ENCODE results near the gene FPR1. TPM values are rescaled to one million over a fixed set of nuclear protein-coding genes. Genes with fewer than 3 reads are reported as not detected.

The FPR1 gene
- total and polyA plus RNA-seq, 2 of the 8 experiments (the other 6 are each of a cell fraction or from before 2014, with no cell fraction given): 0.11 TPM; not detected in 1

GRCh38 chr19:51798062-51798461 lies 46.4 kb upstream of the FPR1 start:
- Histone ChIP-seq H2AK5ac (ENCODE audit: low read depth, low read length) (no peak overlapping the region), H3K27ac (ENCODE audit: low read depth, low read length) (no peak overlapping the region), H3K36me3 (ENCODE audit: control insufficient read depth in 2 of 4, insufficient read depth in 4 of 4, low read length in 3 of 4) (no peaks in the 10 kb centered on the region), H3K9ac (replicated peaks in 1 of 4; ENCODE audit: extremely low read depth in 1 of 4, low read depth in 3 of 4, low read length in 3 of 4) (no peak overlapping the region), H2BK15ac (ENCODE audit: low read length) (no peak overlapping the region), H3K4me2 (ENCODE audit: insufficient read depth in 1 of 2, low read depth in 2 of 2, low read length in 2 of 2) (no peak overlapping the region), H3K79me1 (ENCODE audit: low read depth, low read length) (no peaks in the 10 kb centered on the region), H3K18ac (ENCODE audit: extremely low read depth, low read length) (no peak overlapping the region), H3K4me3 (ENCODE audit: extremely low read depth in 1 of 4, insufficient read depth in 2 of 4, low read depth in 3 of 4, low read length in 4 of 4) (no peak overlapping the region), H2AFZ (ENCODE audit: low read length) (no peak overlapping the region), H3K9me3 (ENCODE audit: insufficient read depth in 2 of 2, low read depth in 1 of 2, low read length in 1 of 2) (peaks cover 11 to 17% of the 10 kb centered on the region in 2 experiments; a peak in 3 of 4 replicates), H3K23me2 (ENCODE audit: low read depth, low read length) (no peaks in the 10 kb centered on the region; the same call in 1 of the 2 replicates), H4K20me1 (replicated peaks in 1 of 2; ENCODE audit: control insufficient read depth in 1 of 2, insufficient read depth in 2 of 2, low read length in 2 of 2) (no peaks in the 10 kb centered on the region), H4K8ac (ENCODE audit: extremely low read depth, insufficient read depth, low read length) (no peak overlapping the region), H4K5ac (ENCODE audit: insufficient read length, low read depth, low read length) (no peak overlapping the region), H3K4ac (replicated peaks; ENCODE audit: insufficient read length, low read depth, low read length) (no peak overlapping the region), H2BK120ac (replicated peaks; ENCODE audit: low read depth, low read length) (no peak overlapping the region), H3K56ac (replicated peaks; ENCODE audit: insufficient read length, low read depth, low read length) (no peak overlapping the region), H3K4me1 (replicated peaks in 1 of 4; ENCODE audit: control insufficient read depth in 3 of 4, insufficient read depth in 4 of 4, low read length in 3 of 4) (no peaks in the 10 kb centered on the region), H3K79me2 (ENCODE audit: control insufficient read depth in 1 of 2, insufficient read depth in 2 of 2, low read length in 2 of 2) (no peaks in the 10 kb centered on the region), H3K27me3 (replicated peaks in 1 of 4; ENCODE audit: control insufficient read depth in 3 of 4, extremely low read depth in 1 of 4, insufficient read depth in 3 of 4, low read length in 3 of 4) (no peaks in the 10 kb centered on the region), H3K23ac (ENCODE audit: insufficient read length) (no peak overlapping the region), H2BK12ac (ENCODE audit: low read depth, low read length) (no peak overlapping the region), H3K14ac (ENCODE audit: insufficient read length) (no peak overlapping the region), H2BK5ac (ENCODE audit: low read depth, low read length) (no peak overlapping the region), H4K91ac (replicated peaks; ENCODE audit: insufficient read length, low read length) (no peak overlapping the region), H2BK20ac (ENCODE audit: low read length) (no peak overlapping the region)
- POLR2A ChIA-PET (ENCODE audit: partially characterized antibody): no interaction called here
- CTCF ChIA-PET (ENCODE audit: partially characterized antibody): interaction anchor here (0.6 to 1.5 kb wide), 2 partner anchors 20 to 22 kb away, joined by 4 to 5 read pairs; no protein-coding TSS in a partner anchor
- TF ChIP-seq CHD2 (IDR thresholded peaks at IDR 0.05; ENCODE audit: low read length) (no peak), USF2 (IDR thresholded peaks at IDR 0.05; ENCODE audit: low read length) (no peak), ASH2L (IDR thresholded peaks at IDR 0.05; ENCODE audit: low read length) (no peak), RBBP5 (IDR thresholded peaks at IDR 0.05; ENCODE audit: borderline replicate concordance, low read depth, low read length) (no peak), KDM5A (IDR thresholded peaks at IDR 0.05; ENCODE audit: low read length) (no peak), SIN3A (conservative IDR thresholded peaks at IDR 0.05 in 1 of 2, IDR thresholded peaks at IDR 0.05 in 1 of 2; ENCODE audit: low read depth in 1 of 2, low read length in 2 of 2) (no peak), SP2 (IDR thresholded peaks at IDR 0.05; ENCODE audit: low read length) (no peak), FOSL1 (IDR thresholded peaks at IDR 0.05; ENCODE audit: insufficient read depth, low read depth, low read length) (no peak), ZNF274 (IDR thresholded peaks at IDR 0.05; ENCODE audit: borderline replicate concordance, extremely low read depth, low read length) (no peak), SRF (IDR thresholded peaks at IDR 0.05; ENCODE audit: low read depth, low read length) (no peak), MAX (IDR thresholded peaks at IDR 0.05) (no peak), POLR2A (IDR thresholded peaks at IDR 0.05; ENCODE audit: control extremely low read depth in 1 of 2, low read depth in 2 of 2, low read length in 2 of 2) (no peak), BRCA1 (IDR thresholded peaks at IDR 0.05; ENCODE audit: low read depth, low read length) (no peak)
- 84% methylated on average over 3 of the region's 3 CpGs; no CpG with 5 or more reads in 1 of the 2 experiments for whole genome bisulfite sequencing, 2 experiments (ENCODE audit: extremely low coverage in 1 of 2, insufficient coverage in 1 of 2, insufficient read length in 1 of 2, insufficient replicate concordance in 2 of 2, low coverage in 1 of 2, low lambda C conversion rate in 2 of 2, missing lambda C conversion rate in 1 of 2)
- DNase-seq (ENCODE audit: low read depth in 1 of 2, low spot score in 2 of 2) (no peak), FAIRE-seq (no peak)
